ENCODE results near the gene LSR. TPM values are rescaled to one million over a fixed set of nuclear protein-coding genes. Genes with fewer than 3 reads are reported as not detected.
A peak's percentile ranks its signal among the peaks of the same experiment; 100 is the strongest.

Gene LSR
- total RNA-seq, 2 experiments from 2014 or later = 33.2 to 36.3 TPM

DNA sequence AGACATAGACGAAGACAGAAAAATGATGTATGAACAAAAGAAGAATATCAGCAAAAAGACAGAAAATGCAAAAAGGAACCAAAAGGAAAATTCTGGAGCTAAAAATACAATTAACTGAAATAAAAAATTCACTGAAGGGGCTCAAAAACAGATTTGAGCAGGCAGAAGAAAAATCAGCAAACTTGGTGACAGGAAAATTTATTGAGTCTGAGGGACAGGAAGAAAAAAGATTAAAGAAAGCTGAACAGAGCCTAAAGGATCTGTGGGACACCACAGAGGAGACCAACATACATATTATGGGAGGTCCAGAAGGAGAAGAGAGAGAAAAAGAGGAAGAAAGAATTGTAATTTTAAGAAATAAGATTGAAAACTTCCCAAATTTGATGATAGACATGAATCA lies 7.4 kb upstream of the LSR start:
- Mint-ChIP-seq H3K4me3 (no peak overlapping the region), H3K27me3 (peaks cover 11% of the 10 kb centered on the region), H3K9me3 (peaks cover 24% of the 10 kb centered on the region), H3K36me3 (peaks cover 20% of the 10 kb centered on the region), H3K4me1 (peaks cover 13% of the 10 kb centered on the region), H3K27ac (no peak overlapping the region)
- POLR2A ChIA-PET = interaction anchor here (1.6 kb wide), 1 partner anchor 87 kb away, joined by 3 read pairs; the partner anchor contains the start of gene FXYD5
- DNase-seq (no peak), ATAC-seq (ENCODE audit: low read depth) (no peak)

DNA sequence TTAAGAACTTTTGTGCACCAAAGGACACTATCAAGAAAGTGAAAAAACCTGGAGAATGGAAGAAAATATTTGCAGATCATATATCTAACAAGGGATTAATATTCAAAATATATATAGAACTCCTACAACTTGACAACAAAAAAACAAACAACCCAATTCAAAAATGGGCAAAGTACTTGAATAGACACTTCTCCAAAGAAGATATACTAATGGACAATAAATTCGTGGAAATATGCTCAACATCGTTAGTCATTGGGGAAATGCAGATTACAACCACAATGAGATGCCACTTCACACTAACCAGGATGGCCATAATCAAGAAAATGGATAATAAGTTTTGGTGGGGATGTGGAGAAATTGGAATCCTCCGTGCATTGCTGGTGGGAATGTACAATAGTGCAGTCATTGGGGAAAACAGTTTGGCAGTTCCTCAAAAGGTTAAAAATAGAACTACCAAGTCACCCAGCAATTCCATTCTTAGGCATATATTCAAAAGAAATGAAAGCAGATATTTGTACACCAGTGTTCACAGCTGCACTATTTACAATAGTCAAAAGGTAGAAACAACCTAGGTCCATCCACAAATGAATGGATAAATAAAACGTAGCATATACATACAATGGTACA lies 2.2 kb upstream of the LSR start:
- peaks cover 14% of the 10 kb centered on the region for H3K9me3 Mint-ChIP-seq
- DNase-seq = no peak
- H3K4me3 Mint-ChIP-seq = peak overlapping the region; percentile 14
- ATAC-seq (ENCODE audit: low read depth) = no peak
- H3K36me3 Mint-ChIP-seq = peaks cover 14% of the 10 kb centered on the region
- H3K27ac Mint-ChIP-seq = no peak overlapping the region
- H3K27me3 Mint-ChIP-seq = peaks cover 15% of the 10 kb centered on the region
- POLR2A ChIA-PET = no interaction called here
- peaks cover 17% of the 10 kb centered on the region for H3K4me1 Mint-ChIP-seq

DNA sequence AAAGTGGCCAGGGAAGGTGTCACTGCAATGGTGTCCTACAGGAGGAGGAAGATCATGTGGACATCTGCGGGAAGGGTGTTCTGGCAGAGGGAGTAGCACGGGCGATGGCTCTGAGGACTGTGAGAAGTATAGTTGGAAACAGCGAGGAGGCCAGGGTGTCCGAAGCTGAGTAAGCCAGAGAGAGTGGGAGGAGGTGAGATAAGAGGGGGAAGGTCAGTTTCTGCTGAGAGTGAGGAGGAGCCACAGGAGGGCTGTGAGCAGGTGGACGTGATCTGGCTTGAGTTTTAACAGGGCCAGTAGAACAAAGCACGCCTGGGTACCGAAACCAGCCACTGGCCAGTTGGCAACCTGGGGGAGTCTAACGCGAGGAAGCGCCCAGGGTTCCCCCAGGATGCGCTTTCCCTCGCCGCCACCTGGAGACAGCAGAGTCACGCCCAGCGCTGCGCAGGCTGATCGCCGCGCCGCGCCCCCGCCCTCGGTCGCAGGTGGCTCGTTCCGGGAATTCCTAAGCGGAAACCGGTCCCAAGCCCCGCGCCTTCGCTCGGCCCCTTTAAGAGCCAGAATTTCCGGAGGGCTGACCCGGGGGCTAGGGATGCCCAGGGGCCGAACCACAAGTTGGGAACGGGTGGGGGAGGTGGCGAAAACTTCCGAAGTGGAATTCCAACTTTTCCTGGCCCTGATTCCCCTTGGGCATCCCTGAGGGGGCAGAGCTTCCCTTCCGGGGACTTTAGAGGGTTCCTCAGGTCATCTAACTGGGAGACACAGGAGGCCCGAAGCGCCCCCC lies 1.1 kb upstream of the LSR start:
- DNase-seq (peak; percentile 70), ATAC-seq (ENCODE audit: low read depth) (peak; percentile 31)
- Mint-ChIP-seq H3K27me3 (peaks cover 15% of the 10 kb centered on the region), H3K36me3 (peaks cover 12% of the 10 kb centered on the region), H3K4me1 (peaks cover 17% of the 10 kb centered on the region), H3K9me3 (peaks cover 9% of the 10 kb centered on the region), H3K27ac (peak overlapping the region; percentile 92), H3K4me3 (peak overlapping the region; percentile 93)
- POLR2A ChIA-PET = no interaction called here

DNA sequence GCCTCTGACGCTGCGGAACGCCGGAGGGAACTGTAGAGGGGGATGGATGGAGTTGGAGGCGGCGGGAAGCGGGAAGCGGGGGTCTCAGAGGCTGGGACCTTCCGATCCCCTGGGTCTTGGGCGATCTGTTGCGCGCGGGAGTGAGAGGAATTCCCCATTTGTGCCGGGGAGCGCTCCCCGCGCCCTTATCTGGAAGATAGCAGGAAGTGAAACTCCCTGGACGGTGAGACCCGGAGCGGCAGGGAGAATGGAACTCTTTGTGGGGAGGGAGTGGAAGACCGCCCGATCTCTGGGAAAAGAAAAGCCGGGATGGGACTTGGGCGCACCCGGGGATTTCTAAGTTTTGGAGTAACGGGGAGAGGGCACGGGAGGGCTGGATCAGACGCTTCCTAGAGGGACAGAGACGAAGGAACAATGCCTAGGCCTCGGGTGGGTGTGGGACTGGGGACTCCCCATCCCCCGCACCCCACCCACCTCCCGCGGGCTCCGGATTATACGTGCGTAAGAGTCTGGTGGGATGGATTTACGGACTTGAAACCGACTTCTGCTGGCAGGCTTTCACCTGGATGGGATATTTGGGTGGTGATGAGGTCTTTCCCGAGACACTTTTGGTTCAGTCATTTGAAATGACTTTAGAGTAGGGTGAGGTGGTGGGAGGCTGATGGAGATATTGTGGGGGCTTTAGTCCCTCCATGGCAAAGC lies 495 bp downstream of the LSR start:
- Mint-ChIP-seq H3K4me3 (peak overlapping the region; percentile 93), H3K4me1 (peaks cover 17% of the 10 kb centered on the region), H3K9me3 (peaks cover 4% of the 10 kb centered on the region), H3K27ac (peak overlapping the region; percentile 92), H3K27me3 (peaks cover 8% of the 10 kb centered on the region), H3K36me3 (peaks cover 7% of the 10 kb centered on the region)
- DNase-seq (no peak), ATAC-seq (ENCODE audit: low read depth) (no peak)
- POLR2A ChIA-PET = no interaction called here

DNA sequence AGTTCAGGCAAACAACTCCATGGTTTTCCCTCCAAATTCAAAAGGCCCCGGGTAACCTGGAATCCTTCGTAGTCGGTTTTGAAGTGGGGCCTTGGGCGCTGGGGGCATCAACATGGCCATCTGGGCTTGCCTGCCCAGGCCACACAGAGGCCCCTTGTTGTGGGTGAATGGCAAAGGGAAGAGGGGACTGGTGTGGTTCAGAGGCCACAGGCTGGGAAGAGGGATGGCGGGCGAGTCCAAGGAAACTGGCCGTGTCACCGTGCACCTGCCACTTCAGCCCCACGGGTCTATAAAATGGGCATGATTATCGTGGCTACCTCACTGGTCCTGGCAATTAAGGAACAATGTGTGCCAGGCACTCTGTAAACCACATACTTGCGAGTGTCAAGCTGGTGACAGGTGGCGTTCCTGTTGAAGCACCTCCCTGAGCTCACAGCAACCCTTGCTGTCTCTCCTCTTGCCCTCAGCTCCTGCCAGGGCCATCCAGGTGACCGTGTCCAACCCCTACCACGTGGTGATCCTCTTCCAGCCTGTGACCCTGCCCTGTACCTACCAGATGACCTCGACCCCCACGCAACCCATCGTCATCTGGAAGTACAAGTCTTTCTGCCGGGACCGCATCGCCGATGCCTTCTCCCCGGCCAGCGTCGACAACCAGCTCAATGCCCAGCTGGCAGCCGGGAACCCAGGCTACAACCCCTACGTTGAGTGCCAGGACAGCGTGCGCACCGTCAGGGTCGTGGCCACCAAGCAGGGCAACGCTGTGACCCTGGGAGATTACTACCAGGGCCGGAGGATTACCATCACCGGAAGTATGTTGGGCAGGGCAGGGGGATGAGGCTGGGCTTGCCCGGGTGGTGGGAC lies 1.3 kb downstream of the LSR start:
- Mint-ChIP-seq H3K27me3 (peaks cover 8% of the 10 kb centered on the region), H3K36me3 (peaks cover 8% of the 10 kb centered on the region), H3K9me3 (no peaks in the 10 kb centered on the region), H3K27ac (peak overlapping the region; percentile 83), H3K4me3 (peak overlapping the region; percentile 93), H3K4me1 (peaks cover 17% of the 10 kb centered on the region)
- DNase-seq (peak; percentile 27), ATAC-seq (ENCODE audit: low read depth) (no peak)
- POLR2A ChIA-PET = interaction anchor here (1.5 kb wide), 1 partner anchor 11 kb away, joined by 3 read pairs; no protein-coding TSS in a partner anchor

DNA sequence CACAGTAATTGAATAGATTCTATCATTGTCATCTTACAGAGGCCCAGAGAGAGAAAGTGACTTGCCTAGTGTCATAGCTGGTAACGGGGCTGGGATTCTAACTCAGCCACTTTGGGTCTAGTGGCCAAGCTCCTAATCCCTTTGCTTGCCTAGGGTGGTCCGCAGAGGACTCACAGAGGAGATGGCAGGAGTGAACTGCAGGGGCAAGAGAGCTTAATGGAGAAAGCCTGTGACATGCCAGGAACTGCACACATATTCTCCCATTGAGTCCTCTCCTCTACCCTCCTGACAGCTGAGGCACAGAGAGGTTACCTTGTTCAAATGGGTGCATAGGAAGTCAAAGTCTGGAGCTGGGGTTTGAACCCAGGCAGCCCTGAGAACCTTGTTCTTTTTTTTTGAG lies 2.7 kb downstream of the LSR start:
- Mint-ChIP-seq H3K4me3 (no peak overlapping the region), H3K27ac (no peak overlapping the region)
- ATAC-seq (ENCODE audit: low read depth) = no peak

DNA sequence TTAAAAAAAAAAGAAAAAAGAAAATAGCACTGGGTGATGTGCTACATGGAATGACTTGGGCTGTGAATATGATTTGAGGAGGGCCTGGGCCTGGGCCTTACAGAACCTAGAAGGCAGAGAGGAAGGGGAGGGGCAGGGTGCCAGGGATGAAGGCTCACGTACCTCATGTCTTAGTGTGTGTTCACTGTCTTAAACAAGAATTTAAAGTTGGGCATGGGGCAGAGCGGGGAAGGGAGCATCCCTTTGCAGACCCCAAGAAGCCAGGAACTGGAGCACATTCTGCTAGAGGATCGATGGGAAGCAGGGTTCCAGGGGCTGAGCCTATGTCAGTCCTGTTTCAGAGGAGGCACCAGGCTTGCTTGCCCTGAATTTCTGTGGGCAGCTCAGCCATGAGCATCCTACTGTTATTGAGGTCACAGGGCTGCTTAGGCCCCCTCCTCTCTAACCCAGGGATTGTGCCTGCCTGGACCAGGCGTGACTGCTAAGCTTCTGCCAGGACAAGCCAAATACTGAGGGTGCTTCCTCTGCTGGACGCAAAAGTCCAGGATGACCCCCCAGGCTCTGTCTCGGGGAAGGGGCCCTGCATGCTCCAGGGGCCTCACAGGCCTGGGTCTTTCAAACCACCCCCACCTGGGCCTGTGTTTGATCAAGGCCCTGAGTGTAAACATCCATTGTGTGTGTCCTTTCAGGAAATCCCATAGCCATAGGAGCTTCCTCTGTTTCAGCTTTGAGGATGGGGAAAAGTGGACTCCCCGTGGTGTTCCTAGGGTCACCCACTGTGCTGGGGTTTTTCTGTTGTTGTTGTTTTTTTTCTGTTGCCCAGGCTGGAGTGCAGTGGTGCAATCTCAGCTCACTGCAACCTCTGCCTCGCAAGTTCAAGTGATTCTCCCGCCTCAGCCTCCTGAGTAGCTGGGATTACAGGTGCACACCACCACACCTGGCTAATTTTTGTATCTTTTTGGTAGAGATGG lies 4.8 kb downstream of the LSR start:
- H3K36me3 Mint-ChIP-seq = peaks cover 14% of the 10 kb centered on the region
- H3K9me3 Mint-ChIP-seq = no peaks in the 10 kb centered on the region
- ATAC-seq (ENCODE audit: low read depth) = no peak
- H3K27ac Mint-ChIP-seq = no peak overlapping the region
- no peak overlapping the region for H3K4me3 Mint-ChIP-seq
- POLR2A ChIA-PET = interaction anchor here (1.1 kb wide), 1 partner anchor 11 kb away, joined by 4 read pairs; no protein-coding TSS in a partner anchor
- peaks cover 22% of the 10 kb centered on the region for H3K4me1 Mint-ChIP-seq
- no peaks in the 10 kb centered on the region for H3K27me3 Mint-ChIP-seq
- DNase-seq = no peak

More for the DNA sequence above, 2.7 kb downstream of the LSR start:
- POLR2A ChIA-PET = interaction anchor here (0.8 to 1.5 kb wide), 3 partner anchors 10 to 98 kb away, joined by 3 read pairs; no protein-coding TSS in a partner anchor
- peaks cover 16% of the 10 kb centered on the region for H3K4me1 Mint-ChIP-seq
- H3K36me3 Mint-ChIP-seq = peaks cover 14% of the 10 kb centered on the region
- H3K9me3 Mint-ChIP-seq = no peaks in the 10 kb centered on the region
- H3K27me3 Mint-ChIP-seq = peaks cover 4% of the 10 kb centered on the region
- DNase-seq = peak; percentile 4

DNA sequence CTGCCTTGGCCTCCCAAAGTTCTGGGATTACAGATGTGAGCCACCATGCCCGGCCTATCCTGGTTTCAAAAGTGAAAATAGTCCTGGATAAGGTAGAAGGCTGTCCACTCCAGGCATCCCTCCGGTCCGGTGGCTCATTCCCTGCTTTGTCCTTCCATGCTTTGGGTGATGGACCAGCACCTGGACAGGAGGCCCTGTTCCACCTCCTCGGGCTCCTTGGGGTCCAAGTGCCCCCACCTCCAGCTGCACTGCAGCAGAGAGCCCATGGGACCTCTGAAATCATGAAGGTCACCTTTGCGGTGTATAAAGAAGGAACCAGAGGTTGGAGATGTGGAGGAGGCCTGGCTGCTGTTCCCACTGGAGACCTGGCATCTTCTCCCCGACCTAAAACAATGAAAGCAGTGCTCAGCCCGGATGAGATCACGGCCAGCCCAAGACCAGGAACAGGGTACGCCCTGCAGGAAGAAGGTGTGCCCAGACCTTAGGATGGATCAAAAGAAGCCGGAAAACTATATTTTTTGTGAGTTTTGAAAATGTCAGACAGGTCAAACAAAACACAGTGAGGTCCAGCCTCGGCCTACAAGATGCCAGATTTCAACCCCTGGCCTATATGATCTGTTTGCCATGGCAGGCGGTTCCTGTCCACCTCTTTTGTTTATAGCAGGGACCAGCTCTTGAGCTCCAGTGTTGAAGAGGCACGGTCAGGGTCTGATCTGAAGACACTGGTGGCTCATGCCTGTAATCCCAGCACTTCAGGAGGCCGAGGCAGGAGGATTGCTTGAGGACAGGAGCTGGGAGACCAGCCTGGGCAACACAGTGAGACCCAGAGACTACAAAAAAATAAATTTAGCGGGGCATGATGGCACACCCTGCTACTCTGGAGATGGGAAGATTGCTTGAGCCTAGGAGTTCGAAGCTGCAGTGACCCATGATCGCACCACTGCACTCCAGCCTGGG lies 5.8 kb downstream of the LSR start:
- DNase-seq = no peak
- H3K36me3 Mint-ChIP-seq = peaks cover 14% of the 10 kb centered on the region

DNA sequence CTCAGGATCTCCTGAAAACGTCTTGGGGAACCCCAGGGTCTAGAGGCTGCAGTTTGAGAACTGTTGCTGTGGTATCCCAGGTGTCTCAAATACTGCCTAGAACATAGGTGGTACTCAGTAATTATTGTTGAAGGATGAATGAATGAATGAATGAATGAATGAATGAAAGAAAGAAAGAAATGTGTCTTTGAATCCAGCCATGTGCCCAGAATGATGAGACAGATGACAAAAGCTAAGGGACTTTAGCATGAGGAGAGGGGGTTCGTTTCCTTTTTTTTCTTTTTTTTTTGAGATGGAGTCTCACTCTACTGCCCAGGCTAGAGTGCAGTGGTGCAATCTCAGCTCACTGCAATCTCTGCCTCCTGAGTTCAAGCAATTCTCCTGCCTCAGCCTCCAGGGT lies 7.8 kb downstream of the LSR start:
- no peak for ATAC-seq (ENCODE audit: low read depth)
- no peaks in the 10 kb centered on the region for H3K27me3 Mint-ChIP-seq
- H3K27ac Mint-ChIP-seq = no peak overlapping the region
- no peaks in the 10 kb centered on the region for H3K9me3 Mint-ChIP-seq
- H3K36me3 Mint-ChIP-seq = peaks cover 13% of the 10 kb centered on the region
- POLR2A ChIA-PET = no interaction called here
- peaks cover 12% of the 10 kb centered on the region for H3K4me1 Mint-ChIP-seq
- DNase-seq = no peak
- no peak overlapping the region for H3K4me3 Mint-ChIP-seq

More for the DNA sequence above, 5.8 kb downstream of the LSR start:
- POLR2A ChIA-PET = interaction anchor here (1.1 kb wide), 1 partner anchor 10 kb away, joined by 4 read pairs; no protein-coding TSS in a partner anchor
- H3K4me3 Mint-ChIP-seq = no peak overlapping the region
- ATAC-seq (ENCODE audit: low read depth) = no peak
- H3K27me3 Mint-ChIP-seq = no peaks in the 10 kb centered on the region
- H3K4me1 Mint-ChIP-seq = peaks cover 18% of the 10 kb centered on the region
- no peaks in the 10 kb centered on the region for H3K9me3 Mint-ChIP-seq
- no peak overlapping the region for H3K27ac Mint-ChIP-seq

DNA sequence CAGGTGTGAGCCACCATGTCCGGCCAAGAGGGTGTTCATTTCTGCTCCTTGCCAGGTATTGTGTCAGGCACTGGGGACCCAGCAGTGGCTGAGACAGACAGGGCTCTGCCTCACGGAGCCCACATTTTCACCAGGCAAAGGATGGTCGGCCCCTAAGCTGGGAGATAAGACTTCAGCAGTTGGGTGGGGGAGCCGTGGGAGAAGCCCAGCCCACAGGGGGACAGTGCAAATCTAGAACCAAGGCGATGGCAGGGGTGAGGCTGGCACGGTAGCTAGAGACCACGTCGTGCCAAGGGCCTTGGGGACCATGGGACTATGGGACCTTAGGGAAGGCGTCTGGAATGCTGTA lies 8.3 kb downstream of the LSR start:
- POLR2A ChIA-PET = no interaction called here
- DNase-seq = peak; percentile 10
- Mint-ChIP-seq H3K36me3 (peaks cover 11% of the 10 kb centered on the region), H3K9me3 (no peaks in the 10 kb centered on the region), H3K27ac (no peak overlapping the region), H3K4me3 (no peak overlapping the region), H3K27me3 (no peaks in the 10 kb centered on the region), H3K4me1 (peaks cover 12% of the 10 kb centered on the region)
- no peak for ATAC-seq (ENCODE audit: low read depth)

DNA sequence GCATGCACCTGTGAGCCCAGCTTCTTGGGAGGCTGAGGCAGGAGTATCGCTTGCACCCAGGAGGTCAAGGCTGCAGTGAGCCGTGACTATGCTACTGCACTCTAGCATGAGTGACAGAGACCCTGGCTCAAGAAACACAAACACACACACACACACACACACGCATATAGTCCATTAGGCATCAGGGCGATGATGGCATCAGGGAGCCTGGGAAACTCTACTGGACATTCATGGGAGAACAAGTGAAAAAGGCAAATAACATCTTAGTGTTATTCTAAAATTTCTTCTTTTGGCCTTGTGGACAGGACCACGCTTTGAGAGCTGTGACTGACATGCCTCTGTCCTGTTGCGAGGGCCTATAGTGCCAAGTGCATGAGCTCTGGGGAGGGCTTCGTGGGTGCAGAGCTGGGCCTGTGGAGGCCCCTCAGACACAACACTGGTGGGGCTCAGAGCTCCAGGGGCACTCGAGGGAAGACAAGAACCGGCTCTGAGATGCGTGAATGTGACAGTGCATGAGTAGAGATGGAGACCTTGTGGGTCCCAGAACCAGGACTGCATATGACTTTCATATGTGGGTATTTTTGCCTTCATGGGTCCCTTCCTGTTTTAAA lies 12.0 kb downstream of the LSR start:
- H3K4me1 Mint-ChIP-seq = peaks cover 18% of the 10 kb centered on the region
- H3K27ac Mint-ChIP-seq = no peak overlapping the region
- POLR2A ChIA-PET = interaction anchor here (1.3 kb wide), 2 partner anchors 10 to 12 kb away, joined by 3 read pairs; no protein-coding TSS in a partner anchor
- H3K27me3 Mint-ChIP-seq = no peaks in the 10 kb centered on the region
- DNase-seq = peak; percentile 17
- no peaks in the 10 kb centered on the region for H3K36me3 Mint-ChIP-seq
- ATAC-seq (ENCODE audit: low read depth) = no peak
- no peaks in the 10 kb centered on the region for H3K9me3 Mint-ChIP-seq
- no peak overlapping the region for H3K4me3 Mint-ChIP-seq

Measured in activated naive CD8-positive, alpha-beta T cell treated with anti-CD3 and anti-CD28 coated beads, Interleukin-2, amount 10 ng/mL, durations not matched to agents 7 days and 5 days (primary cell).